Activated CD8-positive, alpha-beta memory T cell treated with anti-CD3 and anti-CD28 coated beads, Interleukin-2, amount 10 ng/mL, durations not matched to agents 7 days and 5 days (primary cell): ENCODE results near the gene MUC16. TPM values are rescaled to one million over a fixed set of nuclear protein-coding genes. Genes with fewer than 3 reads are reported as not detected.

ENCODE experiments used
- total RNA-seq, 2 experiments: library from RNA; stranded (reverse); gene quantifications; one replicate each; pipeline ENCODE4 v1.2.3, GENCODE V29; 2021

MUC16 gene
- total RNA-seq, 2 experiments from 2014 or later: 0.02 to 0.12 TPM

Other genes starting within 250 kb of the MUC16 start
- 10 to 100 TPM; 16.0 to 26.3 TPM for gene ZNF558, start 178.1 kb downstream of the MUC16 start, total RNA-seq
- gene MBD3L1, start 178.0 kb downstream of the MUC16 start, total RNA-seq: not detected
- gene OR1M1, start 76.7 kb upstream of the MUC16 start, total RNA-seq: not detected
- gene OR7G2, start 97.1 kb upstream of the MUC16 start, total RNA-seq: not detected
- gene OR7G1, start 105.4 kb upstream of the MUC16 start, total RNA-seq: not detected
- gene OR7G3, start 116.5 kb upstream of the MUC16 start, total RNA-seq: not detected
- gene ZNF317, start 130.0 kb upstream of the MUC16 start, total RNA-seq: 10 to 100 TPM; 36.8 to 44.5 TPM
- not detected for gene OR7D2, start 168.6 kb upstream of the MUC16 start, total RNA-seq
- not detected for gene OR7D4, start 209.2 kb upstream of the MUC16 start, total RNA-seq
- not detected for gene OR7E24, start 240.5 kb upstream of the MUC16 start, total RNA-seq